GM12891 (cell line): ENCODE data around the gene GOLGA6C.

Experiments used
- POLR2A ChIP-seq: IDR thresholded peaks from 2 replicates; pipeline ENCODE4 v1.6.1; 2011; ENCODE audit warnings: low read depth, low read length, control low read depth
- POLR2AphosphoS5 ChIP-seq: IDR thresholded peaks from 2 replicates; pipeline ENCODE4 v1.6.1; 2011; ENCODE audit warnings: low read depth, low read length, control low read depth

DNA sequence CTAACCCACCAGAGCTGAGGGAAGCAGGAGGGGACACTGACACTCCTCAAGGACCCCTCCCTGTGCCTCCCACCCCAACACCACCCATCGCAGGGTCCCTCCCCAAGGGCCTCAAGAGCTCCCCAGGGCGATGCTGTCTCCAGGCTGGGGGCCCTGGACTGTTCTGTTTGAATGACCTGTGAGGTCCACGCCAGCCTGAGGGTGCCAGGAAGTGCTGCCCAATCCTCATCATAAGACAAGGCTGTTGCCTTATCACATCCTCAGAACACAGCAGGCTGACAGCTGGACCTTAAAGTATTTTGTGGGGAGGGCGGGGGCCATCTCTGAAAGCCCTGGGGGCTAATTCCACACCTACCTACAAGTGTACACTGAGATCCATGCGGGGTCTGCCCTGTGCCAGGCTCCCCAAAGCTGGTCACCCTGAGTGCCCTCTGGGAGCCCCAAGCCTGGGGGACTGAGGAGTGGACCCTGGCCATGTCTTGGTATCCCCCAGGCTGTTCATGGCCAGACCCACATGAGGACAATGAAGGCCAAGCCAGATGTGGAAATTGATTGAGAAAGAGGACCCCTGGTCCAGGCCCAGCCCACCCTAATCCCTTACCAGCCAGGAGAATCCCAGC is 23.8 kb upstream of the GOLGA6C start:
- TF ChIP-seq POLR2A (no peak), POLR2AphosphoS5 (no peak)
